Esophagus (tissue), 2 donors: ENCODE data around the gene PTPRZ1. TPM values are rescaled to one million over a fixed set of nuclear protein-coding genes. Genes with fewer than 3 reads are reported as not detected.

Source experiments
- H3K27ac ChIP-seq, 2 donors: one replicate each; pipeline ENCODE4 v1.5.1; 2013; ENCODE audit warnings: low read depth in 2 of 2, mild to moderate bottlenecking in 2 of 2, inconsistent platforms in 1 of 2, low read length in 1 of 2, moderate library complexity in 1 of 2
- H3K27me3 ChIP-seq, 2 donors: one replicate each; pipeline ENCODE4 v1.6.1; 2013; ENCODE audit warnings: low read length in 2 of 2, control low read depth in 1 of 2, mild to moderate bottlenecking in 1 of 2; ENCODE audit not compliant: insufficient read depth in 2 of 2, control insufficient read depth in 1 of 2
- H3K36me3 ChIP-seq, 2 donors: one replicate each; pipeline ENCODE4 v1.6.1; 2013; ENCODE audit warnings: low read length in 1 of 2; ENCODE audit not compliant: control insufficient read depth in 2 of 2, insufficient read depth in 2 of 2
- H3K4me1 ChIP-seq, 2 donors: one replicate each; pipeline ENCODE4 v1.6.1; 2013; ENCODE audit warnings: low read length in 1 of 2; ENCODE audit not compliant: control insufficient read depth in 2 of 2, insufficient read depth in 2 of 2
- H3K4me3 ChIP-seq, 2 donors: one replicate each; pipeline ENCODE4 v1.5.1; 2013; ENCODE audit warnings: low read length in 2 of 2, mild to moderate bottlenecking in 2 of 2, low read depth in 1 of 2, moderate library complexity in 1 of 2
- H3K9me3 ChIP-seq, 2 donors: one replicate each; pipeline ENCODE4 v1.6.1; 2013; ENCODE audit warnings: mild to moderate bottlenecking in 2 of 2, low read depth in 1 of 2, low read length in 1 of 2, moderate library complexity in 1 of 2; ENCODE audit not compliant: control insufficient read depth in 2 of 2, insufficient read depth in 1 of 2
- WGBS, 2 donors: extraction: QIAGEN DNeasy Blood & Tissue Kit; methylation state at CpG; one replicate each; pipeline ENCODE4 v1.1.7; 2013; 5-methylcytosine and 5-hydroxymethylcytosine counted together
- polyA plus RNA-seq, 2 donors: library from polyadenylated mRNA; stranded (reverse); fragments of 200-250 nt; gene quantifications; one replicate each; pipeline ENCODE4 v1.2.3, GENCODE V29; 2013
- donor health status: healthy with polysubstance abuse.
- donor health status: Bipolar disorder and iron deficiency.

Gene PTPRZ1
- polyA plus RNA-seq, 2 donors = 9.3 to 13.3 TPM

- WGBS, 2 donors = 61 to 69% methylated on average over 4 of the region's 4 CpGs
- H3K4me3 ChIP-seq = no peak overlapping the region
- H3K36me3 ChIP-seq = no peaks in the 10 kb centered on the region
- no peak overlapping the region for H3K27ac ChIP-seq
- H3K27me3 ChIP-seq = no peaks in the 10 kb centered on the region
- no peaks in the 10 kb centered on the region for H3K9me3 ChIP-seq
- H3K4me1 ChIP-seq = no peaks in the 10 kb centered on the region
These were observed 10.4 kb upstream of the PTPRZ1 start for GRCh38 chr7:121862591-121862990.

GRCh38 chr7:121871188-121871587 lies 1.8 kb upstream of the PTPRZ1 start:
- no peaks in the 10 kb centered on the region for H3K27me3 ChIP-seq
- H3K27ac ChIP-seq = no peak overlapping the region
- no peak overlapping the region for H3K4me3 ChIP-seq
- no peaks in the 10 kb centered on the region for H3K9me3 ChIP-seq
- H3K36me3 ChIP-seq = no peaks in the 10 kb centered on the region
- no peaks in the 10 kb centered on the region for H3K4me1 ChIP-seq

- H3K4me1 ChIP-seq = no peaks in the 10 kb centered on the region
- no peaks in the 10 kb centered on the region for H3K9me3 ChIP-seq
- H3K36me3 ChIP-seq = no peaks in the 10 kb centered on the region
- H3K4me3 ChIP-seq = peak overlapping the region; percentile 73 to 93
- no peaks in the 10 kb centered on the region for H3K27me3 ChIP-seq
- WGBS, 2 donors = 1 to 2% methylated on average over 47 to 51 of the region's 51 CpGs
- H3K27ac ChIP-seq = peak overlapping the region in 1 of 2 donors; percentile 16
These were observed 581 bp downstream of the PTPRZ1 start for GRCh38 chr7:121873289-121874194.

- no peaks in the 10 kb centered on the region for H3K27me3 ChIP-seq
- no peaks in the 10 kb centered on the region for H3K9me3 ChIP-seq
- 12 to 14% methylated on average over 9 of the region's 9 CpGs for WGBS, 2 donors
- H3K36me3 ChIP-seq = no peaks in the 10 kb centered on the region
- peak overlapping the region in 1 of 2 donors; percentile 93 for H3K4me3 ChIP-seq
- H3K4me1 ChIP-seq = no peaks in the 10 kb centered on the region
- no peak overlapping the region for H3K27ac ChIP-seq
These were observed 1.3 kb downstream of the PTPRZ1 start for GRCh38 chr7:121874298-121874697.

- no peaks in the 10 kb centered on the region for H3K9me3 ChIP-seq
- no peak overlapping the region for H3K27ac ChIP-seq
These were observed 2.2 kb downstream of the PTPRZ1 start for GRCh38 chr7:121875203-121875602.

GRCh38 chr7:121876656-121877500 lies 3.9 kb downstream of the PTPRZ1 start:
- Histone ChIP-seq H3K4me3 (no peak overlapping the region), H3K36me3 (no peaks in the 10 kb centered on the region)

More at GRCh38 chr7:121875203-121875602, 2.2 kb downstream of the PTPRZ1 start:
- Histone ChIP-seq H3K4me3 (peak overlapping the region in 1 of 2 donors; percentile 93), H3K4me1 (no peaks in the 10 kb centered on the region), H3K36me3 (no peaks in the 10 kb centered on the region), H3K27me3 (no peaks in the 10 kb centered on the region)

GRCh38 chr7:121878918-121879464 lies 6.0 kb downstream of the PTPRZ1 start:
- Histone ChIP-seq H3K9me3 (no peaks in the 10 kb centered on the region), H3K27ac (no peak overlapping the region), H3K4me3 (no peak overlapping the region), H3K4me1 (no peaks in the 10 kb centered on the region), H3K27me3 (no peaks in the 10 kb centered on the region), H3K36me3 (no peaks in the 10 kb centered on the region)
- 77 to 83% methylated on average over 5 of the region's 5 CpGs for WGBS, 2 donors

More at GRCh38 chr7:121876656-121877500, 3.9 kb downstream of the PTPRZ1 start:
- WGBS, 2 donors = 50 to 60% methylated on average over 5 of the region's 5 CpGs
- Histone ChIP-seq H3K4me1 (no peaks in the 10 kb centered on the region), H3K27ac (no peak overlapping the region), H3K27me3 (no peaks in the 10 kb centered on the region), H3K9me3 (no peaks in the 10 kb centered on the region)

- H3K36me3 ChIP-seq = no peaks in the 10 kb centered on the region
- 48 to 60% methylated on average over 1 of the region's 1 CpG for WGBS, 2 donors
- H3K4me3 ChIP-seq = no peak overlapping the region
- no peaks in the 10 kb centered on the region for H3K27me3 ChIP-seq
- no peaks in the 10 kb centered on the region for H3K9me3 ChIP-seq
- H3K27ac ChIP-seq = no peak overlapping the region
- no peaks in the 10 kb centered on the region for H3K4me1 ChIP-seq
These were observed 6.6 kb downstream of the PTPRZ1 start for GRCh38 chr7:121879544-121879943.

- WGBS, 2 donors = 70 to 81% methylated on average over 2 of the region's 2 CpGs
- no peaks in the 10 kb centered on the region for H3K9me3 ChIP-seq
- H3K4me3 ChIP-seq = no peak overlapping the region
- H3K4me1 ChIP-seq = no peaks in the 10 kb centered on the region
- H3K27ac ChIP-seq = no peak overlapping the region
- H3K36me3 ChIP-seq = no peaks in the 10 kb centered on the region
- no peaks in the 10 kb centered on the region for H3K27me3 ChIP-seq
These were observed 9.8 kb downstream of the PTPRZ1 start for GRCh38 chr7:121882731-121883130.
